Measurements from ENCODE around the gene FAM3B. TPM values are rescaled to one million over a fixed set of nuclear protein-coding genes. Genes with fewer than 3 reads are reported as not detected.

The FAM3B gene
- total RNA-seq, 8 experiments from 2014 or later = 0.11 to 0.28 (median 0.17) TPM; not detected in 4

DNA sequence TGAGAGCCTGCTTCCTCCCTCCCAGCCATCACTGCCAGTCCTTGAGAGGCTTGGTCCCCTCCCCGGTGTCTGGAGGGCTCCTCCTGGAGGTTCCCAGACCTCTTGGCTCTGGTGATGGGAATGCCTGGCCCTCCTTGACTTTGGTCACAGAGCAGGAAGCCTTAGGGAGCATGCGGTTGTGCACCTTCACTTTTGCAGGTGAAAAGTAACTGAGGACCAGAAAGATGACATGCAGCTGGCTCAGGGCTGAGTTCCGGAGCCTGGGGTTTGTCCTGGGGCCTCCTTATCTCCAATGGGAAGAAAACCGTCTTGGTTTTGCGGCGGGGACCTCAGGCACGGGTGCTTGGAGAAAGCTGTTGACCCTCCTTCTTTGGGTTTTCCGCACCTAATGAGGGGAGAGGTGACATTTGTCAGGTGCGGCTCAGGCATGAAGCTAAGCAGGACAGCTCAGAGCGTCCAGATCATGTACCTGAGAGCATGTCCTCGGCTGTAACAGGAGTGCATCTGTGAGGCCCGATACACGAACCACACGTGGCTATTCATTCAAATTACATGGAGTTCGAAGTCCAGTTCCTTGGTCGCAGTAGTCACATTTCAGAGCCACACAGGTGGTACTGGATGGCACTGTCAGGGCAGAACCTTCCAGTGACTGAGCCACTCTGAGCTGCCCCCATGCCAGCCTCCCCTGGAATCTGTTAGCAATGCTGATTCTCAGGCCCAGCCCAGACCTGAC is 44.6 kb downstream of the FAM3B start:
- ATAC-seq (replicated peaks in 6 of 8) = no peak
- H3K4me1 ChIP-seq (replicated peaks in 1 of 2) = no peaks in the 10 kb centered on the region
- WGBS, 10 experiments = 0 to 100% (median 89%) methylated on average over 1 to 7 of the region's 16 CpGs; no CpG with 5 or more reads in 3 of the 10 experiments
- no peak overlapping the region for H3K4me3 ChIP-seq
- no peak overlapping the region for H3K27ac ChIP-seq
- in situ Hi-C loops (cut with MboI; ENCODE audit: low pct_unique_long_range_greater_than_20kb in 2 of 9, low sequenced_read_pairs in 9 of 9, unreplicated experiment in 9 of 9) = no loop called here

DNA sequence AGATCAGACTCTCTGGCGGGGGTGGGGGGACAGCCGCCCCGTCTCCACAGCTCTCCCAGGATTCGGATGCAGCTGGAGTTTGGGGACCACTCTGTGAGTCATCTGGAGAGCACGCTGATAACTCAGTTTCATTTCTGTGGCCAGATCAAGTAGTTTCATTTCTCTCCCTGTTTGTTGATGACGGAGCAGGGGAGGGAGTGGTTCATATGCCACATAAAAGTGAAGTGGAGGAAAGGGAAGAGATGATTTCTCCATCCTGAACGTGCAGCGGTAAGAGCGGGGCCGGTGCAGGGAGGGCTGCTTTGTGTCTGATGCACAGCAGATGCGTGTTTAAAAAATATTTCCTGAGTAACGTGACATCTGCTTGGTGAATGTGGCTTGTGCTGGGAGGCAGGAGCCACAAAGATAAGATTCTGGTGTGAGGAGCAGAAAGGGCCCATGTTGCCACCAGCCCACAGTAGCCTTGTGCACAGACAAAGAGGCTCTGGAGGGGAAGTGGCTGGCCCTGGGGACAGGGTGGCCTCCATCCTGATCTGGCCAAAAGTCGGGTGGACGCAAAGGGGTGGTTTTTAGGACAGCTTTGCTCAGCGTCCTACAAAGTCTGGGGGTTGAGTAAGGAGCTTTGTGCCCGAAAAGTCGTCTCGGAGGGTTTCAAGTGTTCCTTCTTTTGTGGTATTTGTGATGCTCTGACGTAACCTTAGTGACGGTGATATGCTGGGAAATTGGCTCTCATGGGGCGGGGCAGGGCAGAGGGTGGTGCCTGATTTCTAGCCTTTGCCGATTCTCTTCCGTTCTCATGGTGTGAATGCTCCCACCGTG is 45.4 kb downstream of the FAM3B start, which contains the start of gene MX2:
MX2 (plus strand) TSS at position 242 of the 819 bp plus-strand sequence. CDS start 14,880 bp downstream, outside the sequence.
- Histone ChIP-seq H3K4me3 (no peak within 1 kb of the TSS), H3K4me1 (replicated peaks in 1 of 2) (no peaks in the 10 kb centered on the region), H3K27ac (no peak within 1 kb of the TSS)
- ATAC-seq (replicated peaks in 6 of 8) = peak in 6 of 8 experiments; percentile 40 to 90 (median 70)
- 0 to 83% (median 57%) methylated on average over 2 to 16 of the region's 24 CpGs; no CpG with 5 or more reads in 2 of the 10 experiments for WGBS, 10 experiments
- in situ Hi-C loops (cut with MboI; ENCODE audit: low pct_unique_long_range_greater_than_20kb in 2 of 9, low sequenced_read_pairs in 9 of 9, unreplicated experiment in 9 of 9) = no loop called here

DNA sequence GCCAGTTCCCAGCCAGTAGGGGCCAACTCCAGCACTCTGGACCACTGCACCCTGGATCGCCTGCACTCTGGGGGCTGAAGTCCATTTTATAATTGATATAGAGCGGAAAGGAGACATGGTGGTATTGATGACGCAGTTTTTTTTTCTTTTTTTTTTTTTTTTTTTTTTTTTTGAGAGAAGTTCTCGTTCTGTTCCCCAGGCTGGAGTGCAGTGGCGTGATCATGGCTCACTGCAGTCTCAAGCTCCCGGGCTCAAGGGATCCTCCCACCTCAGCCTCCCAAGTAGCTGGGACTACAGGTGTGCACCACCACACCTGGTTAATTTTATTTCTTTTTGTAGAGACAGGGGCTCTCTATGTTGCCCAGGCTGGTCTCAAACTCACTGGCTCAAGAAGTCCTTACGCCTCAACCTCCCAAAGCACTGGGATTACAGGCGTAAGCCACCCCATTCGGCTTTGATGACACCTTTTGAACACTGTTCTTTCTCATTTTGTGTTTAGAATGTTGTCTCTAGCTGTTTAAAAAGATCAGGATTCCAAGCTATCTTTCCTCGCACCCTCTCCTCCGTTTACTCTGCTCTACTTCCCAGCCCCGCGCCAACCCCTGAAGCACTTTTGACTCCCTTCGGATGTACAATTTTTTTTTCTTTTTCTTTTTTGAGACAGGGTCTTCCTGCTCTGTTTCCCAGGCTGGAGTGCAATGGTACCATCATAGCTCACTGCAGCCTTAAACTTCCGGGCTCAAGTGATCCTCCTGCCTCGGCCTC is 46.2 kb downstream of the FAM3B start:
- ATAC-seq (replicated peaks in 6 of 8) = no peak
- WGBS, 10 experiments = 84 to 100% (median 93%) methylated on average over 2 to 14 of the region's 16 CpGs
- in situ Hi-C loops (cut with MboI; ENCODE audit: low pct_unique_long_range_greater_than_20kb in 2 of 9, low sequenced_read_pairs in 9 of 9, unreplicated experiment in 9 of 9) = no loop called here
- no peak overlapping the region for H3K27ac ChIP-seq
- H3K4me1 ChIP-seq (replicated peaks in 1 of 2) = no peaks in the 10 kb centered on the region
- H3K4me3 ChIP-seq = no peak overlapping the region

DNA sequence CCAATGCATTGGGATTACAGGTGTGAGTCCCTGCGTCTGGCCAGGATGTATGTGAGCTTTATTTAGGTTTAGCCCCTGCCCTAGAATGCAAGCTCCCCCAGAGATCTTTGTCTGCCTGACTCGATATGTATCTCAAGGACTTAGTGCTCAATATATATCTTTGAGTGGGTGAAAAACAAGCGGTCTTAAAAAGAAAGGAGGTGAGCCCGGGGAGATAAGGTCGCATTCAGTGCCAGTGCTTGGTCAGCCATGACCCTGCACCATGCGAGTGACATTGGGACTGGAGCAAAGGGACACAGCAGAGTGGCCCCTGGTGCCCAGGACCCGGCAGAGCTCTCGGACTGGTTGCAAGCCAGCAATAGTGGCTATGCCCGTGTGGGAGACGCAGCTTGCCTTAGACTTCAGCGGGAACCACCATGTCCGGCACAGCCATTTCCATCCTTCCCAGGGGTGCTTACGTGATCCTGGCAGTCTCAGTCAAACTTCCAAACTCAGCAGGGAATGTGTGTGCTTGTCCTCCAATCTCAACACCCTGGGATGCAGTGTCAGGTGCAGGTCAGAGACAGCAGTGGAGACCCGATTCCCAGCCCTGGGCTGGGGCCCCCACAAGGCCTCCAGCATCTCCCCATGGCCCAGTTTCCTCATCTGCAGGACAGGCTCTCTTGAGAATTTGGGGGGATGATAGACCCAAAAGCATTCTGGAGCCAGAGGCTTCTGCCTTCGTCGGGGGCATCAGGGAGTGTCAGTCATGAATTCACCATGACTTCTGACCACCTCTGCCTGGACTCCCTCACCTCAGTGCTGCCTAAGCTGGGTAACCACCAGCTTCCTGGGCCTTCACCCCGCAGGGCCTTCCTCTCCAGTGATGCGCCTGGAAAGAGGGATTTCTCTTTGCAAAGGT is 47.0 kb downstream of the FAM3B start:
- no peak for ATAC-seq (replicated peaks in 6 of 8)
- Histone ChIP-seq H3K4me3 (no peak overlapping the region), H3K27ac (no peak overlapping the region), H3K4me1 (replicated peaks in 1 of 2) (no peaks in the 10 kb centered on the region)
- in situ Hi-C loops (cut with MboI; ENCODE audit: low pct_unique_long_range_greater_than_20kb in 2 of 9, low sequenced_read_pairs in 9 of 9, unreplicated experiment in 9 of 9) = no loop called here
- WGBS, 10 experiments = 73 to 100% (median 89%) methylated on average over 1 to 9 of the region's 18 CpGs; no CpG with 5 or more reads in 1 of the 10 experiments

DNA sequence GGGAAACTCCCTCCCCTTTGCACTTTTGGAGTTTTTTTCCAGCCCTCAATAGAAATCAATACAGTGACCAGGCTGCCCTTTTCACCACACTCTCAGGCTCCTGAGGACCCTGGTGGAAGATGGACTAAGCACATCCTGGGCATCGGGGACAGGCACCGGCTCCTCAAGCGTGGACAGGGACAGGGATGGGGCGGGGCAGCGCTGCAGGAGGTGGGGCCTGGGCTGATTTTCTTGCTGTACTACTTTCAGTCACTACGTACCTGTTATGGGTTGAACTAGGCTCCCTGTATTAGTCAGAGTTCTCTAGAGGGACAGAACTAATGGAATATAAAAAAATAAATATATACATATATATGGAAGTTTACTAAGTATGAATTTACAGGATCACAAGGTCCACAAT is 47.7 kb downstream of the FAM3B start:
- peaks cover 0 to 4% of the 10 kb centered on the region in 2 donors for H3K4me1 ChIP-seq (replicated peaks in 1 of 2)
- 90 to 100% methylated on average over 1 to 2 of the region's 6 CpGs; no CpG with 5 or more reads in 8 of the 10 experiments for WGBS, 10 experiments
- ATAC-seq (replicated peaks in 6 of 8) = no peak
- no peak overlapping the region for H3K4me3 ChIP-seq
- in situ Hi-C loops (cut with MboI; ENCODE audit: low pct_unique_long_range_greater_than_20kb in 2 of 9, low sequenced_read_pairs in 9 of 9, unreplicated experiment in 9 of 9) = no loop called here
- no peak overlapping the region for H3K27ac ChIP-seq

DNA sequence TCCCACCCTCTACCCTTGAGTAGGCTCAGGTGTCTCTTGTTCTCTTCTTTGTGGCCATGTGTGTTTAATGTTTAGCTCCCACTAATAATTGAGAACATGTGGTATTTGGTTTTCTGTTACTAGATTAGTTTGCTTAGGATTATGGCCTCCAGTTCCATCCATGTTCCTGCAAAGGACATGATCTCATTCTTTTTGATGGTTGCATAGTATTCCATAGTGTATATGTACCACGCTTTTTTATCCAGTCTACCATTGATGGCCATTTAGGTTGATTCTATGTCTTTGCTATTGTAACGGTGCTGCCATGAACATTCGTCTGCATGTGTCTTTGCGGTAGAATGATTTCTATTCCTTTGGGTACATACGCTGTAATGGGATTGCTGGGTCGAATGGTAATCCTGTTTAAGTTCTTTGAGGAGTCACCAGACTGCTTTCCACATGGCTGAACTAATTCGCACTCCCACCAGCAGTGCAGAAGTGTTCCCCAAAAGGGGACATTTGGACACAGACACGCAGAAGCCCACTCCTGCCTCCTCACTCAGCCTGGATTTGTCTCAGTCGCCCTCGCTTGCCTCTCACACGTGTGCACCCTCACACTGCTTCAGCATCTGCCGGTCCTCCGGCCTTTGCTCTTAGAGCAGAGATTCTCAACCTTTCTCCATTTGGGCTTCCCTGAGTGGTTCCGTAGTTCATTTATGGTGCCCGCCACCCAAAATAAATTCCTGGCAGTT is 48.9 kb downstream of the FAM3B start:
- in situ Hi-C loops (cut with MboI; ENCODE audit: low pct_unique_long_range_greater_than_20kb in 2 of 9, low sequenced_read_pairs in 9 of 9, unreplicated experiment in 9 of 9) = no loop called here
- 60 to 100% (median 84%) methylated on average over 2 to 12 of the region's 15 CpGs; no CpG with 5 or more reads in 2 of the 10 experiments for WGBS, 10 experiments
- H3K27ac ChIP-seq = no peak overlapping the region
- ATAC-seq (replicated peaks in 6 of 8) = no peak
- peaks cover 0 to 9% of the 10 kb centered on the region in 2 donors for H3K4me1 ChIP-seq (replicated peaks in 1 of 2)
- H3K4me3 ChIP-seq = no peak overlapping the region

DNA sequence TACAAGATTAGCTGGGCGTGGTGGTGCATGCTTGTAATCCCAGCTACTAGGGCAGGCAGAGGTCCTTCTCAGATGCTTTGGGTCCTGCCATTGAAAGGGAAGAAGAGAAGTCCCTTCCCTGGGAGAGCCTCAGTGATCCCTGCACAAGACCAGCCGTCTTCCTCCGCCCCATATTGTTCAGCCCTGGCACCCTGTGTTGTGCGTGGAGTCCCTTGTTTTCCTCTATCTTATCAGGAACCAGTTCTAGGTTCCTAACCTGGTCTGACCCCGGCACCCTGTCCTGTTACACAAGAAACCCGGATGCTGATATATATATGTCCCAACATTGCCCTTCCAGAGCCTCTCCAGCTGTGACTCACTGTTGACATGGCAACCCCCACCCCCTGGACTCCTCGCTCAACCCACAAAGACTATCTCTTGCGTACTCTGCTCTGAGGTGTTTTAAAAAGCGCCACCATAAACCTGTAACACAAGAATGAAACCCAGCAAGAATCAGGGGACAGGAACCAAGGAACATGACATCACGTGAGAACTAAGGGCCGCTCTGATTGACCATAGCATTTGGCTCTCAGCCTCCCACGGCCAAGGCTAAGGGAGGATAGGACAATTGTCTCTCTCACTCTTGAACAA is 50.0 kb downstream of the FAM3B start:
- ATAC-seq (replicated peaks in 6 of 8) = peak in 5 of 8 experiments; percentile 51 to 71 (median 60)
- 39 to 95% (median 80%) methylated on average over 1 to 7 of the region's 12 CpGs; no CpG with 5 or more reads in 2 of the 10 experiments for WGBS, 10 experiments

DNA sequence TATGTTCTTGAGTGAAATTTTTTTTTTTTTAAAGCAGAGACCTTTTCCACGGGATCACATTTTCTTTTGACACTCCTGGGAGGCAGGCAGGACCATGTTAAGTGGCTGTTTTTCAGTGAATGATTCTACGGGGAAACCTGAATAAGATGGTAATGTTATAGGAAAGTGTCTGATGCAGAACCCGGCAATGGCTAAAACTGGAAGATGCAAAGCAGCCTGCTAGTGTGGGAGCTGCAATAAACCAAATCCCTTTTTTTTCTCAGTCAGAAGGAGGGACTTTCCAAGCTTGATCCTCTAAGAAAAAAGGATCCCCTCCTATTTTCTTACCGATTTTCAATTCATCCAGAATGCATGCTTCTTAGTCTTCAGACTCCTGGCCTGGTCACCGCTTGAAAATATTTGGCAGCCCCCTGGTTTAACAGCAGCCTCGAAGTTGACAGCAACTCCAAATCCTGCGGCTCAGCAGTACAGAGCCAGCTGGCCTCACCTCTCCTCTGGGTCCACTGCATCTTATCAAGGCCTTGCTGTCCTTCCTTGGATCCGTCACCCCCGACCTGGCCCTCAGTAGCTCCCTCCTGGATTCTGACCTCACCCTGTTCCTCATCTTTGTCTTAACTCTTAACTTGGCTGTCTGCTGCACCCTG is 50.8 kb downstream of the FAM3B start:
- 38 to 100% (median 71%) methylated on average over 2 to 8 of the region's 9 CpGs; no CpG with 5 or more reads in 1 of the 10 experiments for WGBS, 10 experiments
- in situ Hi-C loops (cut with MboI; ENCODE audit: low pct_unique_long_range_greater_than_20kb in 2 of 9, low sequenced_read_pairs in 9 of 9, unreplicated experiment in 9 of 9) = no loop called here
- no peak overlapping the region for H3K27ac ChIP-seq
- no peak overlapping the region for H3K4me3 ChIP-seq
- no peak for ATAC-seq (replicated peaks in 6 of 8)
- H3K4me1 ChIP-seq (replicated peaks in 1 of 2) = peaks cover 0 to 9% of the 10 kb centered on the region in 2 donors

More for the DNA sequence above, 50.0 kb downstream of the FAM3B start:
- H3K4me1 ChIP-seq (replicated peaks in 1 of 2) = peaks cover 0 to 9% of the 10 kb centered on the region in 2 donors
- H3K27ac ChIP-seq = no peak overlapping the region
- H3K4me3 ChIP-seq = no peak overlapping the region
- in situ Hi-C loops (cut with MboI; ENCODE audit: low pct_unique_long_range_greater_than_20kb in 2 of 9, low sequenced_read_pairs in 9 of 9, unreplicated experiment in 9 of 9) = no loop called here

DNA sequence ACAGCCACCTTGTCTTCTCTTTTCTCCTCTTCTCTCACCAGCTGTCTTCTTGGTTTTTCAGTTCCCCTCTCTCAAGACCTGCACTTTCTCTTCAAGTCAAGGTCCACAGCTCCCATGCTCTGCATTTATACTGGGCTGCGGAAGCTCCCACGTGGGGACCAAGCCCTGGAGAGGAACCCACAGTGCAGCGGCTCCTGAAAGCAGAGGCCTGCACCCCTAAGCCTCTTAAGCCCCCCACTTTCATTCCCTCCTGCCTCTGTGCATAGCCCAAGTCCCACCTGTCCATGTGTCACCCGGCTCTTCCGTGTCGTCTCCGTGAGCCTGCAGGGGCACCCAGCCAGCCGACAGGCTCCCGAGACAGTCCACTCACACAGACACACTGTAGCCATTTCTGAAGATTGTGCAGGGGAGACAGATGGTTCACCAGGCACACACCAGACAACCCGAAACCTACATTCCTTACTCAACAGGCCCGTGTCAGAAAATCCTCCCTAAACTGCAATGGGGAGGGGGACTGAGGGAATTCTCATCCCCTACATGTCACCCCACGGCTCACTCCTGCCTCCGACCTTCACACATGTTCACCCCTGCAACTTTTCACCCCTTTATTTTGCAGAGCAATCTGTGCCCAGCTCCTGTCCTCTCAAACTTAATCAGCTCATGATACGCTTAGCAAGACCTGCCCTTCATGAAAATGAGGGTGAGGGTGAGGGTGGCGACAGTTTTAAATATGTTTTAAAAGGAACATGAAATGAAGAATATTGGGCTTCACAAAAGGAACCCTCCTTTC is 51.5 kb downstream of the FAM3B start:
- in situ Hi-C loops (cut with MboI; ENCODE audit: low pct_unique_long_range_greater_than_20kb in 2 of 9, low sequenced_read_pairs in 9 of 9, unreplicated experiment in 9 of 9) = no loop called here
- WGBS, 10 experiments = 20 to 89% (median 79%) methylated on average over 1 to 10 of the region's 15 CpGs; no CpG with 5 or more reads in 2 of the 10 experiments
- Histone ChIP-seq H3K4me3 (no peak overlapping the region), H3K4me1 (replicated peaks in 1 of 2) (peaks cover 0 to 9% of the 10 kb centered on the region in 2 donors), H3K27ac (no peak overlapping the region)
- no peak for ATAC-seq (replicated peaks in 6 of 8)

DNA sequence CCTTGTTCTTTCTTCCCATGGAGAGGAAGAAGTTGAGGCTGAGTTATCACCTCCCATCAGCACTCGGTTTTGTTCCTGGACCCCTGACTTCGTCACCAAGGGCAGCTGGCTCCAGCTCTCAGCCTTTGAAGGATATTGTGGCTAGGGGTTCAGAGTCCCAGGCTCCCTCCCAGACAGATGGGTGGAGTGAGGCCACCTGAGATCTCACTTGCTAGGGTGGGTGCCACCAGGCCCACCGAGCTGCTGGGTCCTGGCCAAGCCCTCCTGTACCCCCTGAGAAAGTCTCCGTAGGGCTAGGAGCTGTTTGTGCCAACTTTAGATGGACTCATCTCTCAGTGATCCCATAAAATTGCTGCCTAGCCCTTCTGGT is 52.1 kb downstream of the FAM3B start:
- Histone ChIP-seq H3K4me1 (replicated peaks in 1 of 2) (peaks cover 0 to 9% of the 10 kb centered on the region in 2 donors), H3K4me3 (no peak overlapping the region), H3K27ac (no peak overlapping the region)
- no peak for ATAC-seq (replicated peaks in 6 of 8)
- 60 to 100% (median 76%) methylated on average over 1 of the region's 4 CpGs; no CpG with 5 or more reads in 6 of the 10 experiments for WGBS, 10 experiments
- in situ Hi-C loops (cut with MboI; ENCODE audit: low pct_unique_long_range_greater_than_20kb in 2 of 9, low sequenced_read_pairs in 9 of 9, unreplicated experiment in 9 of 9) = no loop called here
